Loucy (cell line): ENCODE data around the gene IL20RB.

ENCODE experiments used
- H2AFZ ChIP-seq: fragments of 200-600 bp; sonication (generic); 2 replicates; pipeline ENCODE4 v1.6.0; 2016; ENCODE audit warnings: antibody characterized with exemption, mild to moderate bottlenecking, low read length, moderate library complexity
- H3F3A ChIP-seq: fragments of 200-600 bp; 2 replicates; pipeline ENCODE4 v1.6.0; 2016; ENCODE audit warnings: antibody characterized with exemption, low read depth, mild to moderate bottlenecking
- H3K27me3 ChIP-seq: fragments of 200-600 bp; sonication (generic); 2 replicates; pipeline ENCODE4 v1.6.1; 2014; ENCODE audit warnings: low read length, mild to moderate bottlenecking; ENCODE audit not compliant: insufficient read depth, poor library complexity, severe bottlenecking
- H3K36me3 ChIP-seq: fragments of 200-600 bp; sonication (generic); 2 replicates; pipeline ENCODE4 v1.6.1; 2016; ENCODE audit warnings: low read length; ENCODE audit not compliant: insufficient read depth
- H3K4me1 ChIP-seq: fragments of 200-600 bp; sonication (generic); 2 replicates; pipeline ENCODE4 v1.5.1; 2014; ENCODE audit warnings: low read length, mild to moderate bottlenecking; ENCODE audit not compliant: insufficient read depth, poor library complexity, severe bottlenecking
- H3K4me2 ChIP-seq: fragments of 200-600 bp; sonication (generic); 2 replicates; pipeline ENCODE4 v1.6.0; 2014; ENCODE audit warnings: antibody characterized with exemption, low read length, low read depth, mild to moderate bottlenecking; ENCODE audit not compliant: poor library complexity, severe bottlenecking
- H3K4me3 ChIP-seq: fragments of 200-600 bp; sonication (generic); 2 replicates; pipeline ENCODE4 v1.5.1; 2014; ENCODE audit warnings: low read length, mild to moderate bottlenecking, mixed read lengths; ENCODE audit not compliant: poor library complexity, severe bottlenecking
- H3K79me2 ChIP-seq: fragments of 200-600 bp; sonication (generic); 2 replicates; pipeline ENCODE4 v1.6.1; 2014; ENCODE audit warnings: low read length; ENCODE audit not compliant: insufficient read depth
- H3K9ac ChIP-seq: fragments of 200-600 bp; sonication (generic); 2 replicates; pipeline ENCODE4 v1.6.0; 2014; ENCODE audit warnings: mild to moderate bottlenecking, low read depth, low read length, moderate library complexity; ENCODE audit not compliant: poor library complexity, severe bottlenecking
- H3K9me2 ChIP-seq: fragments of 200-600 bp; sonication (generic); replicated peaks from 2 replicates; pipeline ENCODE4 v1.6.1; 2016; ENCODE audit warnings: low read depth, low read length, mixed read lengths
- H3K9me3 ChIP-seq: fragments of 200-600 bp; sonication (generic); 2 replicates; pipeline ENCODE4 v1.6.1; 2014; ENCODE audit warnings: mild to moderate bottlenecking, antibody characterized with exemption, low read length, low read depth; ENCODE audit not compliant: insufficient read depth
- H4K20me1 ChIP-seq: fragments of 200-600 bp; sonication (generic); 2 replicates; pipeline ENCODE4 v1.6.0; 2014; ENCODE audit warnings: antibody characterized with exemption, low read length, mild to moderate bottlenecking; ENCODE audit not compliant: insufficient read depth, poor library complexity, severe bottlenecking
- CTCF ChIP-seq: fragments of 200-600 bp; sonication (generic); conservative IDR thresholded peaks from 2 replicates; pipeline ENCODE4 v1.5.1; 2014; ENCODE audit warnings: mild to moderate bottlenecking, antibody characterized with exemption, low read length
- EZH2phosphoT487 ChIP-seq: fragments of 200-600 bp; IDR thresholded peaks from 2 replicates; pipeline ENCODE4 v1.6.1; 2018; ENCODE audit warnings: antibody characterized with exemption, mild to moderate bottlenecking, moderate library complexity, borderline replicate concordance

IL20RB gene

GRCh38 chr3:137046747-137047146 lies 89.0 kb downstream of the IL20RB start:
- Histone ChIP-seq H3K27me3 (no peaks in the 10 kb centered on the region), H3K9me3 (no peaks in the 10 kb centered on the region), H3K4me1 (no peaks in the 10 kb centered on the region), H3F3A (no peaks in the 10 kb centered on the region), H3K4me3 (no peak overlapping the region), H3K36me3 (no peaks in the 10 kb centered on the region), H2AFZ (no peak overlapping the region), H3K4me2 (no peak overlapping the region), H3K9me2 (no peaks in the 10 kb centered on the region), H3K9ac (no peak overlapping the region), H3K79me2 (no peaks in the 10 kb centered on the region), H4K20me1 (no peaks in the 10 kb centered on the region)
- TF ChIP-seq CTCF: no peak
- TF ChIP-seq EZH2phosphoT487: no peak

- no peak overlapping the region for H3K4me2 ChIP-seq
- no peaks in the 10 kb centered on the region for H3F3A ChIP-seq
- no peak for TF ChIP-seq EZH2phosphoT487
- TF ChIP-seq CTCF: no peak
- no peaks in the 10 kb centered on the region for H4K20me1 ChIP-seq
- no peaks in the 10 kb centered on the region for H3K27me3 ChIP-seq
- no peak overlapping the region for H3K4me3 ChIP-seq
- H3K9me2 ChIP-seq: no peaks in the 10 kb centered on the region
- H3K4me1 ChIP-seq: no peaks in the 10 kb centered on the region
- H3K9me3 ChIP-seq: no peaks in the 10 kb centered on the region
- no peaks in the 10 kb centered on the region for H3K36me3 ChIP-seq
- H2AFZ ChIP-seq: no peak overlapping the region
- H3K79me2 ChIP-seq: no peaks in the 10 kb centered on the region
- H3K9ac ChIP-seq: no peak overlapping the region
Observed at GRCh38 chr3:137047240-137047639, 89.5 kb downstream of the IL20RB start.

GRCh38 chr3:137050281-137050680 lies 92.5 kb downstream of the IL20RB start:
- H3K9ac ChIP-seq: no peak overlapping the region
- no peak overlapping the region for H2AFZ ChIP-seq
- no peaks in the 10 kb centered on the region for H3K9me2 ChIP-seq
- H3K36me3 ChIP-seq: no peaks in the 10 kb centered on the region
- TF ChIP-seq CTCF: no peak
- TF ChIP-seq EZH2phosphoT487: no peak
- no peaks in the 10 kb centered on the region for H3K9me3 ChIP-seq
- no peaks in the 10 kb centered on the region for H4K20me1 ChIP-seq
- H3K4me3 ChIP-seq: no peak overlapping the region
- no peaks in the 10 kb centered on the region for H3K27me3 ChIP-seq
- no peaks in the 10 kb centered on the region for H3K79me2 ChIP-seq
- no peaks in the 10 kb centered on the region for H3F3A ChIP-seq
- H3K4me1 ChIP-seq: no peaks in the 10 kb centered on the region
- no peak overlapping the region for H3K4me2 ChIP-seq
